GM23338 (cell line): ENCODE measurements around the gene TF.

Source experiments
- CTCF ChIP-seq, 2 experiments: fragments of 200-600 bp in 1 of 2; sonication (generic) in 1 of 2; conservative IDR thresholded peaks; 2 replicates each; pipeline versions ENCODE4 v1.5.1 to v1.6.1; 2016 to 2017; ENCODE audit warnings: antibody characterized with exemption in 2 of 2, low read depth in 2 of 2, mild to moderate bottlenecking in 2 of 2, moderate library complexity in 1 of 2
- ZNF114 ChIP-seq: fragments of 250-450 bp; sonication (Bioruptor Pico); IDR thresholded peaks from 2 replicates; pipeline ENCODE4 v1.5.0; 2020; ENCODE audit warnings: mild to moderate bottlenecking, moderate library complexity

- no peak for TF ChIP-seq CTCF (conservative IDR thresholded peaks at IDR 0.05; ENCODE audit: low read depth in 2 of 2)
- no peak for TF ChIP-seq ZNF114 (CRISPR knock-in tag)
Measured at GRCh38 chr3:133781570-133781969, 35.4 kb downstream of the TF start.
